CD14-positive monocyte (primary cell): ENCODE data around the gene MRGPRX1. TPM values are rescaled to one million over a fixed set of nuclear protein-coding genes. Genes with fewer than 3 reads are reported as not detected.

Source experiments
- DNase-seq, 3 donors: peaks; one replicate each; pipeline ENCODE4 v3.0.0-alpha.2; 2011 to 2022
- H2AFZ ChIP-seq: 2 replicates; pipeline ENCODE4 v1.6.0; 2012; ENCODE audit warnings: mild to moderate bottlenecking, low read depth, low read length, inconsistent platforms; ENCODE audit not compliant: insufficient read depth, poor library complexity, severe bottlenecking
- H3K27ac ChIP-seq, 2 donors: 1 replicate in 1 of 2; 2 replicates in 1 of 2; pipeline ENCODE4 v1.5.1; 2012 to 2013; ENCODE audit warnings: low read length in 2 of 2, control low read depth in 1 of 2, inconsistent platforms in 1 of 2, low read depth in 1 of 2, mild to moderate bottlenecking in 1 of 2
- H3K27me3 ChIP-seq, 2 donors: one replicate each; pipeline versions ENCODE4 v1.6.0 to v1.6.1; 2011 to 2013; ENCODE audit warnings: low read length in 2 of 2; ENCODE audit not compliant: control insufficient read depth in 2 of 2, insufficient read depth in 2 of 2
- H3K36me3 ChIP-seq, 2 donors: replicated peaks in 1 of 2; 1 replicate in 1 of 2; 2 replicates in 1 of 2; pipeline versions ENCODE4 v1.5.1 to v1.6.1; 2012 to 2013; ENCODE audit warnings: low read length in 2 of 2, control low read depth in 1 of 2, inconsistent platforms in 1 of 2, mild to moderate bottlenecking in 1 of 2; ENCODE audit not compliant: insufficient read depth in 2 of 2, control insufficient read depth in 1 of 2
- H3K4me1 ChIP-seq, 2 donors: 1 replicate in 1 of 2; 2 replicates in 1 of 2; pipeline versions ENCODE4 v1.5.1 to v1.6.1; 2012 to 2013; ENCODE audit warnings: low read length in 2 of 2, control low read depth in 1 of 2, inconsistent platforms in 1 of 2, mild to moderate bottlenecking in 1 of 2, moderate library complexity in 1 of 2; ENCODE audit not compliant: insufficient read depth in 2 of 2, control insufficient read depth in 1 of 2
- H3K4me2 ChIP-seq: replicated peaks from 2 replicates; pipeline ENCODE3; 2012; ENCODE audit warnings: low read length, moderate library complexity, mild to moderate bottlenecking; ENCODE audit not compliant: poor library complexity, severe bottlenecking; ENCODE audit errors: extremely low read depth
- H3K4me3 ChIP-seq, 3 experiments: fragments of 200-600 bp in 1 of 3; sonication (generic) in 1 of 3; replicated peaks in 1 of 3; 1 replicate in 2 of 3; 2 replicates in 1 of 3; pipeline ENCODE4 v1.5.1; 2011 to 2013; ENCODE audit warnings: low read length in 3 of 3, mild to moderate bottlenecking in 3 of 3, control low read depth in 2 of 3, low read depth in 2 of 3, inconsistent platforms in 1 of 3, moderate library complexity in 1 of 3
- H3K79me2 ChIP-seq: 2 replicates; pipeline ENCODE4 v1.6.0; 2012; ENCODE audit warnings: mild to moderate bottlenecking, control low read depth, inconsistent platforms, low read length, moderate library complexity; ENCODE audit not compliant: insufficient read depth
- H3K9ac ChIP-seq: 2 replicates; pipeline ENCODE4 v1.6.0; 2017; ENCODE audit warnings: low read length, mild to moderate bottlenecking; ENCODE audit not compliant: insufficient read depth, poor library complexity, severe bottlenecking
- H3K9me3 ChIP-seq, 2 donors: replicated peaks in 1 of 2; 1 replicate in 1 of 2; 2 replicates in 1 of 2; pipeline versions ENCODE4 v1.5.1 to v1.6.1; 2012 to 2013; ENCODE audit warnings: low read length in 2 of 2, control low read depth in 1 of 2; ENCODE audit not compliant: control insufficient read depth in 1 of 2, insufficient read depth in 1 of 2
- H4K20me1 ChIP-seq: 2 replicates; pipeline ENCODE4 v1.6.0; 2012; ENCODE audit warnings: mild to moderate bottlenecking, low read length, control low read depth, moderate library complexity; ENCODE audit not compliant: insufficient read depth
- H3K27ac Mint-ChIP-seq, 7 donors: one replicate each; pipeline ENCODE4 v1.8.0; 2020; ENCODE audit warnings: mild to moderate bottlenecking in 7 of 7, mixed read lengths in 7 of 7, moderate library complexity in 6 of 7, inconsistent platforms in 2 of 7
- H3K27me3 Mint-ChIP-seq, 3 donors: one replicate each; pipeline ENCODE4 v1.8.0; 2021 to 2022; ENCODE audit warnings: low read depth in 3 of 3, mild to moderate bottlenecking in 3 of 3, mixed read lengths in 3 of 3, moderate library complexity in 3 of 3, inconsistent platforms in 1 of 3
- H3K36me3 Mint-ChIP-seq, 2 donors: one replicate each; pipeline ENCODE4 v1.8.0; 2020; ENCODE audit warnings: mixed read lengths in 2 of 2, inconsistent platforms in 1 of 2, mild to moderate bottlenecking in 1 of 2
- H3K4me1 Mint-ChIP-seq: one replicate; pipeline ENCODE4 v1.8.0; 2020; ENCODE audit warnings: mild to moderate bottlenecking, mixed read lengths
- H3K4me3 Mint-ChIP-seq, 2 donors: one replicate each; pipeline ENCODE4 v1.8.0; 2020; ENCODE audit warnings: mild to moderate bottlenecking in 2 of 2, mixed read lengths in 2 of 2, moderate library complexity in 1 of 2
- H3K9me3 Mint-ChIP-seq, 7 donors: one replicate each; pipeline ENCODE4 v1.8.0; 2020 to 2022; ENCODE audit warnings: mixed read lengths in 7 of 7, mild to moderate bottlenecking in 6 of 7, moderate library complexity in 6 of 7, inconsistent platforms in 2 of 7
- CTCF ChIP-seq: fragments of 200-600 bp; IDR thresholded peaks from one replicate; pipeline ENCODE4 v1.8.0; 2022; ENCODE audit warnings: antibody characterized with exemption, mild to moderate bottlenecking
- WGBS: methylation state at CpG from one replicate; pipeline ENCODE4 v1.1.5; 2013; ENCODE audit warnings: missing lambda C conversion rate; ENCODE audit not compliant: insufficient coverage; 5-methylcytosine and 5-hydroxymethylcytosine counted together
- intact Hi-C, 2 donors: fragments of 100-400 bp; cut with micrococcal nuclease; formaldehyde crosslinking; loops; one replicate each; pipeline versions ENCODE4 v1.15.0 to v1.15.1; 2023
- polyA minus RNA-seq: library from RNA; depleted of rRNA, polyadenylated mRNA; stranded (reverse); fragments of >200 nt; gene quantifications from 2 replicates; pipeline ENCODE4 v1.2.3, GENCODE V29; 2012
- polyA plus RNA-seq, 3 donors: library from polyadenylated mRNA; depleted of rRNA in 1 of 3; unstranded in 2 of 3; stranded (reverse) in 1 of 3; fragments of 300-500 nt in 2 of 3; fragments of >200 nt in 1 of 3; fragmentation: Illumina TruSeq in 2 of 3; gene quantifications; 1 replicate in 2 of 3; 2 replicates in 1 of 3; pipeline ENCODE4 v1.2.3, GENCODE V29; 2012 to 2021
- total RNA-seq, 12 experiments: library from RNA in 1 of 12; stranded (reverse) in 1 of 12; fragments of 120-200 nt in 1 of 12; gene quantifications; one replicate each; pipeline ENCODE4 v1.2.4 and lab custom pipeline; 2013 to 2026; ENCODE audit warnings: mixed read lengths in 6 of 12, inconsistent platforms in 1 of 12

MRGPRX1 gene
- total RNA-seq (2013) = not detected
- polyA plus RNA-seq (not detected), polyA minus RNA-seq (not detected in 2 replicates), total RNA-seq (lab: John Stamatoyannopoulos, UW) (0 to 0.12 (median 0) reads per million in 11 experiments)

GRCh38 chr11:18939314-18939713, at the start of gene MRGPRX1:
TSS of gene MRGPRX1 (minus strand) at chr11:18939414. CDS start at chr11:18934784, 4,630 bp downstream.
- no peaks in the 10 kb centered on the region for H3K36me3 Mint-ChIP-seq
- H3K9me3 Mint-ChIP-seq = peaks cover 0 to 3% (median 0%) of the 10 kb centered on the region in 7 donors
- no peaks in the 10 kb centered on the region for H3K4me1 Mint-ChIP-seq
- H3K27me3 Mint-ChIP-seq = peaks cover 0 to 2% (median 1%) of the 10 kb centered on the region in 3 donors
- Histone ChIP-seq H3K4me1 (no peaks in the 10 kb centered on the region), H3K4me3 (no peak within 1 kb of the TSS), H3K36me3 (no peaks in the 10 kb centered on the region), H3K27ac (no peak within 1 kb of the TSS), H4K20me1 (no peaks in the 10 kb centered on the region), H2AFZ (no peak within 1 kb of the TSS), H3K9me3 (no peaks in the 10 kb centered on the region), H3K4me2 (no peak within 1 kb of the TSS), H3K9ac (no peak within 1 kb of the TSS), H3K27me3 (no peaks in the 10 kb centered on the region), H3K79me2 (no peaks in the 10 kb centered on the region)
- H3K27ac Mint-ChIP-seq = no peak within 1 kb of the TSS
- H3K4me3 Mint-ChIP-seq = no peak within 1 kb of the TSS
- no peak for DNase-seq
- no CpG with 5 or more reads among the region's 2 CpGs for WGBS
- intact Hi-C loops = no loop called here
- no peak for TF ChIP-seq CTCF

- H4K20me1 ChIP-seq = no peaks in the 10 kb centered on the region
- intact Hi-C loops = no loop called here
- no peak for TF ChIP-seq CTCF
- no peaks in the 10 kb centered on the region for H3K4me1 ChIP-seq
- WGBS = 96% methylated on average over 8 of the region's 9 CpGs
- peaks cover 0 to 5% (median 0%) of the 10 kb centered on the region in 3 donors for H3K27me3 Mint-ChIP-seq
- no peaks in the 10 kb centered on the region for H3K79me2 ChIP-seq
- no peaks in the 10 kb centered on the region for H3K36me3 Mint-ChIP-seq
- no peak overlapping the region for H3K4me2 ChIP-seq
- DNase-seq = no peak
- no peak overlapping the region for H3K27ac Mint-ChIP-seq
- no peak overlapping the region for H3K4me3 ChIP-seq
- H3K27ac ChIP-seq = no peak overlapping the region
- no peaks in the 10 kb centered on the region for H3K36me3 ChIP-seq
- H3K4me1 Mint-ChIP-seq = no peaks in the 10 kb centered on the region
- no peaks in the 10 kb centered on the region for H3K9me3 ChIP-seq
- H3K4me3 Mint-ChIP-seq = no peak overlapping the region
- peaks cover under 1 to 7% (median 3%) of the 10 kb centered on the region in 7 donors for H3K9me3 Mint-ChIP-seq
- H2AFZ ChIP-seq = no peak overlapping the region
- H3K9ac ChIP-seq = no peak overlapping the region
- no peaks in the 10 kb centered on the region for H3K27me3 ChIP-seq
These were observed 48.4 kb upstream of the MRGPRX1 start for GRCh38 chr11:18987454-18988231.
